ENCODE measurements around the gene TMEM150A. TPM values are rescaled to one million over a fixed set of nuclear protein-coding genes. Genes with fewer than 3 reads are reported as not detected.
A peak's percentile ranks its signal among the peaks of the same experiment; 100 is the strongest.

TMEM150A gene
- total RNA-seq, 1 experiment from 2014 or later, result 19.3 TPM

DNA sequence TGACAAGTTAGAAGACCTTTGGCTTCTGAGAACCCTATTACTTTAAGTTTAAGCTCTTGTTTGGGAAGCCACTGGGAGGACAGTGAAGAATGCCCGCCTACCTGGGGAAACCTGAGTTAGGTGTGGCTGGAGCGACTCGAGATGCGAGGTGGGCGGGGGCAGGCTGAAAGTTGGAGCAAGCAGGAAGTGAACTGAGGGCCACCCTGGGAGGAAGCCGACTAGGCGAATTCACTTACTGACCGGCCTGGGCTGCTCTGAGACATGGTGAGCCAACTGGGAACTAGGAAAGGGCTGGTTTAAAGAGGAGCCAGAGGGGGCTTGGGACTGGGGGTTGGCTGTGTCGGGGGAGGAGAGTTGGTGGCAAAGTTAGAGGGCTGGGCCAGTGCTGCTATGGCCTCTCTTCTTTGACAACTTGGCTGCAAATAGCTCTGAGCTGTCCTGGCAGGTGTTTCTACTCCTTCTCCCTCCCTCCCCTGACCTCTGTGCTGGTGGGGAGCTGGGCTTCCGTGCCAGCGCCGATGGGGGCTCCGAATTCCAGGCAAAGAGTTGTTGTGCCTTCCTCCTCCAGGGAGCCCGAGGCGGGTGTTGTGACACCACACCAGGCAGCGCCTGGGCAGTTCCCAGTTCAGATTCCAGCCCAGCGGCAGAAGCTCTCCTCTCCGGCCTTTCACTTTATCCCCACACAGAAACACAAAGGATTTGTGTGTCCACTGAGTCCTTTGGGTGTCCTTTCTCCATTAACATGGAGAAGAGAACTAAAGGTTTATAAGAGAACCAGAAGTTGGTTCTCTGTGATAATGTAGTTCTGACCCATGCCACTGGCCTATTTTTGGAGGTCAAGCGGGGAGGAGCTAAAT lies 24.9 kb downstream of the TMEM150A start, which contains the start of gene VAMP8:
TSS of gene VAMP8 (plus strand) at position 201 of the 857 bp plus-strand sequence. CDS start at position 262, 61 bp downstream.
- peak within 1 kb of the TSS; percentile 82 to 90 (median 84); a peak in 6 of 7 replicates for H3K27ac Mint-ChIP-seq
- Histone ChIP-seq H3T11ph (ENCODE audit: low read length) (no peak within 1 kb of the TSS), H3K79me2 (ENCODE audit: insufficient read depth, low read length) (no peaks in the 10 kb centered on the region), H2BK120ac (ENCODE audit: low read depth, low read length, poor library complexity, severe bottlenecking) (no peak within 1 kb of the TSS), H4K20me1 (ENCODE audit: control insufficient read depth, insufficient read depth, insufficient read length) (no peaks in the 10 kb centered on the region), H3K9me3 (ENCODE audit: control insufficient read depth, low read depth, low read length) (no peaks in the 10 kb centered on the region), H3K18ac (ENCODE audit: insufficient read length, low read depth, low read length) (peak within 1 kb of the TSS; percentile 45), H4K5ac (ENCODE audit: insufficient read length, low read depth, low read length) (no peak within 1 kb of the TSS), H3K4me2 (ENCODE audit: insufficient read depth, insufficient read length, low read length) (peak within 1 kb of the TSS; percentile 62), H3K23me2 (ENCODE audit: insufficient read length, low read depth, low read length, poor library complexity, severe bottlenecking) (no peaks in the 10 kb centered on the region), H3K23ac (ENCODE audit: insufficient read length, low read depth, low read length) (no peak within 1 kb of the TSS), H2BK20ac (ENCODE audit: low read depth, low read length, poor library complexity, severe bottlenecking) (no peak within 1 kb of the TSS), H3K14ac (ENCODE audit: insufficient read depth, low read length) (no peak within 1 kb of the TSS), H2BK12ac (ENCODE audit: insufficient read length, low read depth, low read length) (no peak within 1 kb of the TSS), H3K9ac (ENCODE audit: extremely low read depth, insufficient read length, low read length) (peak within 1 kb of the TSS; percentile 15), H2BK15ac (ENCODE audit: low read depth, low read length) (no peak within 1 kb of the TSS), H3K56ac (ENCODE audit: insufficient read length, low read depth, low read length) (no peak within 1 kb of the TSS), H2BK5ac (ENCODE audit: insufficient read length, low read length) (no peak within 1 kb of the TSS), H3K27me3 (ENCODE audit: insufficient read depth, low read length) (no peaks in the 10 kb centered on the region), H4K91ac (ENCODE audit: insufficient read length, low read depth, low read length) (no peak within 1 kb of the TSS), H3K4ac (ENCODE audit: low read depth, low read length) (no peak within 1 kb of the TSS), H4K8ac (replicated peaks; ENCODE audit: insufficient read length, low read depth, low read length) (no peak within 1 kb of the TSS), H3K27ac (ENCODE audit: insufficient read length, low read depth, low read length) (no peak within 1 kb of the TSS), H3K79me1 (ENCODE audit: insufficient read depth, low read depth, low read length, poor library complexity, severe bottlenecking) (no peaks in the 10 kb centered on the region), H3K4me1 (ENCODE audit: insufficient read depth, low read length) (peaks cover 3% of the 10 kb centered on the region; the same call in 1 of the 2 replicates), H2AFZ (ENCODE audit: low read length) (no peak within 1 kb of the TSS), H2AK5ac (ENCODE audit: insufficient read length, low read length) (no peak within 1 kb of the TSS)
- peak within 1 kb of the TSS; percentile 71 to 84 for H3K4me3 Mint-ChIP-seq
- H3K27me3 Mint-ChIP-seq (ENCODE audit: low read depth), result peaks cover 45% of the 10 kb centered on the region
- TF ChIP-seq, protein P1, sequence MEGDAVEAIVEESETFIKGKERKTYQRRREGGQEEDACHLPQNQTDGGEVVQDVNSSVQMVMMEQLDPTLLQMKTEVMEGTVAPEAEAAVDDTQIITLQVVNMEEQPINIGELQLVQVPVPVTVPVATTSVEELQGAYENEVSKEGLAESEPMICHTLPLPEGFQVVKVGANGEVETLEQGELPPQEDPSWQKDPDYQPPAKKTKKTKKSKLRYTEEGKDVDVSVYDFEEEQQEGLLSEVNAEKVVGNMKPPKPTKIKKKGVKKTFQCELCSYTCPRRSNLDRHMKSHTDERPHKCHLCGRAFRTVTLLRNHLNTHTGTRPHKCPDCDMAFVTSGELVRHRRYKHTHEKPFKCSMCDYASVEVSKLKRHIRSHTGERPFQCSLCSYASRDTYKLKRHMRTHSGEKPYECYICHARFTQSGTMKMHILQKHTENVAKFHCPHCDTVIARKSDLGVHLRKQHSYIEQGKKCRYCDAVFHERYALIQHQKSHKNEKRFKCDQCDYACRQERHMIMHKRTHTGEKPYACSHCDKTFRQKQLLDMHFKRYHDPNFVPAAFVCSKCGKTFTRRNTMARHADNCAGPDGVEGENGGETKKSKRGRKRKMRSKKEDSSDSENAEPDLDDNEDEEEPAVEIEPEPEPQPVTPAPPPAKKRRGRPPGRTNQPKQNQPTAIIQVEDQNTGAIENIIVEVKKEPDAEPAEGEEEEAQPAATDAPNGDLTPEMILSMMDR (conservative IDR thresholded peaks at IDR 0.05), result no peak
- H3K4me1 Mint-ChIP-seq, result peaks cover 30% of the 10 kb centered on the region in 2 experiments
- H3K9me3 Mint-ChIP-seq, result no peaks in the 10 kb centered on the region; a peak in 2 of 5 replicates
- WGBS (ENCODE audit: extremely low coverage, insufficient read length, low lambda C conversion rate), result no CpG with 5 or more reads among the region's 19 CpGs
- no peaks in the 10 kb centered on the region for H3K36me3 Mint-ChIP-seq (ENCODE audit: insufficient read depth in 1 of 3, low read depth in 3 of 3)
- peak; percentile 92 for DNase-seq

All from H9 (cell line).